ENCODE measurements around the gene CCDC157. TPM values are rescaled to one million over a fixed set of nuclear protein-coding genes. Genes with fewer than 3 reads are reported as not detected.
A peak's percentile ranks its signal among the peaks of the same experiment; 100 is the strongest.
"Not testable (repeated sequence)": the region's sequence is repeated elsewhere in the genome, so short reads cannot be mapped to it uniquely, and the experiment has no call there.

CCDC157 gene
- total RNA-seq, 1 donor from 2014 or later, result 0.53 TPM

DNA sequence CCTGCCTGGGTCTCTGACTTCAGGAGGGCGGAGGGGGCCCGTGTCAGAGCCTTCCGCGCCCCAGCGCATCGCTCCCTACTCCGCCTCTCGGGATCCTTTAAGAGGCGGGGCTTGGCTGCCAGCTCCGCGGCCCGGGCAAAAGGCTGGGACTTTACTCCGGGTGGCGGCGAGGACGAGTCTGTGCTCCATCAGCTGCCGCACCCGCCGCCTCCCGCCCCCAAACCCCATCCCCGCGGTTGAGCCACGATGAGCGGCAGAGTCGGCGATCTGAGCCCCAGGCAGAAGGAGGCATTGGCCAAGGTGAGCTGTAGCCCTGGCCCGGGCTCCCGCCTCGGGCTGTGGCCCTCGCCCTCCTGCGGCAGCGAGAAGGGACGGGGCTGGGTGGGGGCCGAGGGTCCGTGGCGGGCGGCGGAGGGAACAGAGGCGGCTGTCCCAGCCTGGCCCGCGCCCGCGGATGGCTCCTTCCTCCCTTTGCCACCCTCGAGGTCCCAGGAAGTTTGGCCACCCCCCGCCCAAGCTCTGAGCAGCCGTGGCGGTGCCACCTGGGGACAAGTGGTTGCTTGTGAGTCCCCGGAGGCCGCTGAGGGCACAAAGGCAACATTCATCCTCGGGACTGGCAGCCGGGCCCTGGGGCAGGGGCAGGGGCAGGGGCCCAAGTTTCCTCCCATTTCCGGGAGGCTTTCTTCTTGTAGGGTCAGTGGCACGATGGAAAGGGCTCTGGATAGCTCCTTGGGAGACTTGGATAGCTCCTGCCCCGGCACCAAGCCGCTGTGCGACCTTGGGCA, 40.3 kb downstream of the CCDC157 start, which contains the start of gene SEC14L2:
TSS of gene SEC14L2 (plus strand) at position 148 of the 785 bp plus-strand sequence. CDS start at position 247, 99 bp downstream.
- DNase-seq (ENCODE audit: low read depth) (peak; percentile 35), FAIRE-seq (no peak)
- Histone ChIP-seq H3K27me3 (ENCODE audit: control insufficient read depth, insufficient read depth, low read length) (no peaks in the 10 kb centered on the region), H3K36me3 (ENCODE audit: control insufficient read depth, insufficient read depth, low read length) (peaks cover 7% of the 10 kb centered on the region), H3K4me3 (ENCODE audit: low read depth, low read length) (peak within 1 kb of the TSS; percentile 88)
- TF ChIP-seq CTCF (IDR thresholded peaks at IDR 0.05; ENCODE audit: insufficient read depth, low read length, severe bottlenecking), result no peak

DNA sequence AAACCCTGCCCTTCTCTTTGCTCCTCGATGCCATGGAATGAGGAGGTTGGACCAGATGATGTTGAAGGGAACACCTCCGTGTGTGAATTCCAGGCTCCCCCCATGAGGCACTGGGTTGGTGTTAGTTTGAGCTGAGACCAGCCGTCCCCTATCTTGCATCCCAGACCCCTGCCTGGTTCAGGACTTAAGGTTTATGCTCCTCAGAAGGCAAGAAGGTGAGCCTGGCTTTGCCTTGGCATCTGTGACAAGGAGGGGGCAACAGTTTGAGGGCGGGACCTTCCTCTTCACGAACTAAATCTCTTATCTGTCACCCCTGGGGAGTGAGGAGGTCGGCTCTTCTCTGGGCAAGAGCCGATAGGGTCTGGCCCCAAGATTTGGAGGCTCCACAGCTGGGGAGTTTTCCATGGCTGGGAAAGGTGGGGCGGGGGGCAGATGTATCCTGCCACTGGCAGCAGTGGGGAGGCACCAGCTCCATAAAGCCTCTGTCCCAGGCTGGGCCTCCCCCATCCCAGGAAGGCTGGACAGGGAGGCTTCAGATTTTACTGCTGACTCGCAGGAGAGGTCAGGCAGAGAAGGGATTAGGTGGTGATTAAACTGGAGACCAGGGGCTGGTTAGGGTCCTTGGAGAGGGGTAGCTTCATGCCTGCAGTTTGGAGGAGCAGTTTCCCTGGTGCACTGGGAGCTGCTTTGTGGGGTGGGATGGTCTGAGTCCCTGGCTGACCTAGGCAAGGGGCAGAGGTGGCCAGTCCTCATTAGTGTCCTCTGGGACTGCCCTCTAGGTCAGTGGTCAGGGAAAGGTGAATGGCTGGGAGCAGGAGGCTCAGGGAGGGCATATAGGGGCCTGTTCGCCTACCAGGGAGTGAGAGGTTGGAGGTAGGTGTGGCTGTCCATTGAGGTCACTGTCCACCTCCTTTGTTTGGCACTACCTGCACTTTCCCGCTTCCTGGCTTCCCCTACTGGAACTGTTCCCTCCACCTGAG, 41.1 kb downstream of the CCDC157 start:
- Histone ChIP-seq H3K27me3 (ENCODE audit: control insufficient read depth, insufficient read depth, low read length) (no peaks in the 10 kb centered on the region), H3K4me3 (ENCODE audit: low read depth, low read length) (peak overlapping the region; percentile 88), H3K36me3 (ENCODE audit: control insufficient read depth, insufficient read depth, low read length) (peaks cover 8% of the 10 kb centered on the region)
- no peak for TF ChIP-seq CTCF (IDR thresholded peaks at IDR 0.05; ENCODE audit: insufficient read depth, low read length, severe bottlenecking)
- DNase-seq (ENCODE audit: low read depth) (no peak), FAIRE-seq (no peak)

- TF ChIP-seq CTCF (IDR thresholded peaks at IDR 0.05; ENCODE audit: insufficient read depth, low read length, severe bottlenecking), result no peak
- Histone ChIP-seq H3K36me3 (ENCODE audit: control insufficient read depth, insufficient read depth, low read length) (peaks cover 10% of the 10 kb centered on the region), H3K27me3 (ENCODE audit: control insufficient read depth, insufficient read depth, low read length) (no peaks in the 10 kb centered on the region), H3K4me3 (ENCODE audit: low read depth, low read length) (peak overlapping the region; percentile 88)
- DNase-seq (ENCODE audit: low read depth) (no peak), FAIRE-seq (peak; percentile 18)
These were observed 42.2 kb downstream of the CCDC157 start for GRCh38 chr22:30398685-30399680.

DNA sequence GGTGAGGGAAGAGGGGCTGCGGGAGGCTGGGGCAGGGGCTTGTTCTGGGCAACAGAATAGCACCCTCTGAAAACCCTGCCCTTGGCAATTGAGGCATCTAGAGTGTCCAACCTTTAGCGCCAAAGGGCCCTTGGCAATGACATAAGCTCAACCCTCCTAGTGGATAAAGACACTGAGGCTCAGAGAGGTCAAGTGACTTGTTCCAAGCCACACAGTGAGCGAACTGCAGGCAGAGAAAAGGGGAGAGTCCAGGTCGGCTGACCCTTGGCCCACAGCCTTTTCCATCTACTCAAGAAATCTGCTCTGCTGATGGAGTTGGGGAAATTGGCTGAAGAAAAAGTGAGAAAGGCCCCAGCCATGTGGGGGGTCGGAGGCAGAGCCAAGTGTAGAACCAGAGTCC, 42.9 kb downstream of the CCDC157 start:
- FAIRE-seq (no peak), DNase-seq (ENCODE audit: low read depth) (no peak)
- H3K36me3 ChIP-seq (ENCODE audit: control insufficient read depth, insufficient read depth, low read length), result peaks cover 15% of the 10 kb centered on the region
- H3K27me3 ChIP-seq (ENCODE audit: control insufficient read depth, insufficient read depth, low read length), result no peaks in the 10 kb centered on the region
- TF ChIP-seq CTCF (IDR thresholded peaks at IDR 0.05; ENCODE audit: insufficient read depth, low read length, severe bottlenecking), result no peak
- H3K4me3 ChIP-seq (ENCODE audit: low read depth, low read length), result no peak overlapping the region

- no peak for TF ChIP-seq CTCF (IDR thresholded peaks at IDR 0.05; ENCODE audit: insufficient read depth, low read length, severe bottlenecking)
- Histone ChIP-seq H3K4me3 (ENCODE audit: low read depth, low read length) (no peak overlapping the region), H3K36me3 (ENCODE audit: control insufficient read depth, insufficient read depth, low read length) (peaks cover 15% of the 10 kb centered on the region), H3K27me3 (ENCODE audit: control insufficient read depth, insufficient read depth, low read length) (no peaks in the 10 kb centered on the region)
- FAIRE-seq (no peak), DNase-seq (ENCODE audit: low read depth) (peak; percentile 92)
These were observed 43.4 kb downstream of the CCDC157 start for GRCh38 chr22:30400159-30400558.

GRCh38 chr22:30401024-30401423, 44.2 kb downstream of the CCDC157 start:
- H3K36me3 ChIP-seq (ENCODE audit: control insufficient read depth, insufficient read depth, low read length), result peaks cover 15% of the 10 kb centered on the region
- H3K27me3 ChIP-seq (ENCODE audit: control insufficient read depth, insufficient read depth, low read length); H3K4me3 ChIP-seq (ENCODE audit: low read depth, low read length); FAIRE-seq; DNase-seq (ENCODE audit: low read depth): not testable (repeated sequence)
